Osteoblast (primary cell): Measurements from ENCODE around the gene KIF24. TPM values are rescaled to one million over a fixed set of nuclear protein-coding genes. Genes with fewer than 3 reads are reported as not detected.

ENCODE experiments used
- DNase-seq: peaks from one replicate; pipeline ENCODE4 v3.0.0; 2011; ENCODE audit warnings: low spot score, mixed read lengths; ENCODE audit not compliant: insufficient read length; ENCODE audit errors: missing footprints
- H2AFZ ChIP-seq: 2 replicates; pipeline ENCODE4 v1.6.0; 2011; ENCODE audit warnings: mild to moderate bottlenecking, low read length
- H3K27ac ChIP-seq: 2 replicates; pipeline ENCODE4 v1.5.1; 2011; ENCODE audit warnings: mild to moderate bottlenecking, low read depth, low read length, moderate library complexity
- H3K27me3 ChIP-seq: 2 replicates; pipeline ENCODE4 v1.6.0; 2012; ENCODE audit warnings: mild to moderate bottlenecking, control low read depth, inconsistent platforms, low read length, moderate library complexity; ENCODE audit not compliant: insufficient read depth
- H3K36me3 ChIP-seq: 2 replicates; pipeline ENCODE4 v1.5.1; 2011; ENCODE audit warnings: mild to moderate bottlenecking, low read length, control low read depth, moderate library complexity; ENCODE audit not compliant: insufficient read depth
- H3K4me1 ChIP-seq: 2 replicates; pipeline ENCODE4 v1.5.1; 2011; ENCODE audit warnings: mild to moderate bottlenecking, low read length, control low read depth, moderate library complexity; ENCODE audit not compliant: insufficient read depth
- H3K4me2 ChIP-seq: 2 replicates; pipeline ENCODE4 v1.6.0; 2011; ENCODE audit warnings: mild to moderate bottlenecking, low read length; ENCODE audit not compliant: insufficient read depth
- H3K4me3 ChIP-seq: fragments of 200-600 bp; sonication (generic); 3 replicates; pipeline ENCODE4 v1.5.1; 2012; ENCODE audit warnings: mild to moderate bottlenecking, low read length, inconsistent platforms; ENCODE audit not compliant: insufficient read depth
- H3K79me2 ChIP-seq: 2 replicates; pipeline ENCODE4 v1.6.0; 2012; ENCODE audit warnings: mild to moderate bottlenecking, low read length, control low read depth, inconsistent platforms; ENCODE audit not compliant: insufficient read depth
- H3K9me3 ChIP-seq: 2 replicates; pipeline ENCODE4 v1.5.1; 2011; ENCODE audit warnings: low read depth, low read length, control low read depth
- H4K20me1 ChIP-seq: 2 replicates; pipeline ENCODE4 v1.6.0; 2012; ENCODE audit warnings: mild to moderate bottlenecking, low read length, control low read depth; ENCODE audit not compliant: insufficient read depth
- total RNA-seq: library from RNA; depleted of rRNA; stranded (reverse); fragments of >200 nt; gene quantifications from 2 replicates; pipeline ENCODE4 v1.2.3, GENCODE V29; 2012
- TF ChIP-seq, protein P1 (sequence below): IDR thresholded peaks from 2 replicates; pipeline ENCODE4 v1.5.1; 2011; ENCODE audit warnings: mild to moderate bottlenecking, low read depth, low read length, moderate library complexity; ENCODE audit errors: extremely low read depth

KIF24 gene
- total RNA-seq, 1 donor, result 1.8 TPM

DNA sequence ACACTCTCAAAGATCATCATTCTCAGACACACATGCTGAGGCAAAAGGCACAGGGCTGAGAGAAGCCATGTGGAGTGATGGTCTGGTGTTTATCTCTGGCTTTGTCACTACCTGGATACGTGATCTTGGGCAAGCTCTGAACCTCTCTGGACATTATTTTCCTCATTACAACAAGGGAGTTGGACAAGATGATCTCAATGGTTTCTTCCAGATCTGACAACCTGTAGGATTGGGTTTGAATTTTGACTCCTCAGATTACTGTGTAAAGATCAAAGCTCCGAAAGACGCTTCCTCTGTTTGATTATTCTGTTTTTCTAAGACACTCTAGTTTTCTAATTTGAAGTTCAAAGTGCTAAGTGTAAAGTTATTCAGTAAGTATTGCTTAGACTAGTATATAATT lies 20.3 kb upstream of the KIF24 start:
- TF ChIP-seq, protein P1, sequence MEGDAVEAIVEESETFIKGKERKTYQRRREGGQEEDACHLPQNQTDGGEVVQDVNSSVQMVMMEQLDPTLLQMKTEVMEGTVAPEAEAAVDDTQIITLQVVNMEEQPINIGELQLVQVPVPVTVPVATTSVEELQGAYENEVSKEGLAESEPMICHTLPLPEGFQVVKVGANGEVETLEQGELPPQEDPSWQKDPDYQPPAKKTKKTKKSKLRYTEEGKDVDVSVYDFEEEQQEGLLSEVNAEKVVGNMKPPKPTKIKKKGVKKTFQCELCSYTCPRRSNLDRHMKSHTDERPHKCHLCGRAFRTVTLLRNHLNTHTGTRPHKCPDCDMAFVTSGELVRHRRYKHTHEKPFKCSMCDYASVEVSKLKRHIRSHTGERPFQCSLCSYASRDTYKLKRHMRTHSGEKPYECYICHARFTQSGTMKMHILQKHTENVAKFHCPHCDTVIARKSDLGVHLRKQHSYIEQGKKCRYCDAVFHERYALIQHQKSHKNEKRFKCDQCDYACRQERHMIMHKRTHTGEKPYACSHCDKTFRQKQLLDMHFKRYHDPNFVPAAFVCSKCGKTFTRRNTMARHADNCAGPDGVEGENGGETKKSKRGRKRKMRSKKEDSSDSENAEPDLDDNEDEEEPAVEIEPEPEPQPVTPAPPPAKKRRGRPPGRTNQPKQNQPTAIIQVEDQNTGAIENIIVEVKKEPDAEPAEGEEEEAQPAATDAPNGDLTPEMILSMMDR, result no peak
- DNase-seq, result no peak
- Histone ChIP-seq H3K4me1 (no peaks in the 10 kb centered on the region), H2AFZ (no peak overlapping the region), H4K20me1 (peaks cover 3% of the 10 kb centered on the region), H3K27ac (no peak overlapping the region), H3K9me3 (no peaks in the 10 kb centered on the region), H3K4me2 (no peak overlapping the region), H3K27me3 (no peaks in the 10 kb centered on the region), H3K79me2 (no peaks in the 10 kb centered on the region), H3K36me3 (no peaks in the 10 kb centered on the region), H3K4me3 (no peak overlapping the region)

GRCh38 chr9:34347800-34348158 lies 18.7 kb upstream of the KIF24 start:
- no peaks in the 10 kb centered on the region for H3K27me3 ChIP-seq
- no peaks in the 10 kb centered on the region for H3K9me3 ChIP-seq
- no peaks in the 10 kb centered on the region for H3K4me1 ChIP-seq
- no peak overlapping the region for H3K4me2 ChIP-seq
- H4K20me1 ChIP-seq, result peaks cover 3% of the 10 kb centered on the region
- H2AFZ ChIP-seq, result no peak overlapping the region
- H3K36me3 ChIP-seq, result peaks cover 8% of the 10 kb centered on the region
- no peaks in the 10 kb centered on the region for H3K79me2 ChIP-seq
- no peak overlapping the region for H3K4me3 ChIP-seq
- H3K27ac ChIP-seq, result no peak overlapping the region
- no peak for DNase-seq
- TF ChIP-seq, protein P1, result no peak

DNA sequence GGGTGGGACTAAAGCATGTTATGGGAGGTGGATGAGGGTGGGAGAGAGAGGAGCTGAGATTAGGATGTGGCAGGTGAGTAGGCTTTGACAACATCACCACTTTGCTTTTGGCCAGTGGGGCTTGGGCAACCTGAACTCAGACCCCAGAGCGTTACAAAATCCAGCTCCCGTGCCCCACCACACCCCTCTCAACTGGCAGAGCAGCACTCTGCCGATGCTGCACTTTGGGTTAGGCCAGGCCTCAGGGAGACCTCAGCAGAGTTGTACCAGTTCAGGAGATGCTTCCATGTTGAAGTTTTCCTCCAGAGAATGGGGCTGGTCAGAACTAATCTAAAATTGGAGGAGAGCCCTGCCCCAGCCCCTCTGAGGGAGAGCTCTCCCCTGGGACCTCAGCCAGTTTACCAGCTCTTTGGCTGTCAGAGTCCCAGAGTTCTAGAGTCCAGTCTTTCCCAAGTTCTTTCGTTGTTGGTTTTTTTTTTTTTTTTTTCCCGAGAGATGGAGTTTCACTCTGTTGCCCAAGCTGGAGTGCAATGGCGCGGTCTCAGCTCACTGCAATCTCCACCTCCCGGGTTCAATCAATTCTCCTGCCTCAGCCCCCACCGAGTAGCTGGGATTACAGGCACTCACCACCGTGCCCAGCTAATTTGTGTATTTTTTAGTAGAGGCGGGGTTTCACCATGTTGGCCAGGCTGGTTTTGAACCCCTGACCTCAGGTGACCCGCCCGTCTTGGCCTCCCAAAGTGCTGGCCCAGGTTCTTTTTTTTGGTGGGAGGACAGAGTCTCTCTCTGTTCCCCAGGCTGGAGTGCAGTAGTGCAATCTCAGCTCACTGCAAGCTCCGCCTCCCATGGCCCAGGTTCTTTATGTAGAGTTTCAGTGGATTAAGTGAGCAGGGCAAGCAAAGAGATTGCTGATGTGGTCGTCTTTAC lies 18.1 kb upstream of the KIF24 start:
- Histone ChIP-seq H3K4me2 (no peak overlapping the region), H2AFZ (no peak overlapping the region), H3K27ac (no peak overlapping the region), H3K9me3 (no peaks in the 10 kb centered on the region), H3K79me2 (no peaks in the 10 kb centered on the region), H3K4me1 (no peaks in the 10 kb centered on the region), H3K27me3 (no peaks in the 10 kb centered on the region), H3K4me3 (no peak overlapping the region), H3K36me3 (peaks cover 13% of the 10 kb centered on the region), H4K20me1 (peaks cover 3% of the 10 kb centered on the region)
- DNase-seq, result no peak
- TF ChIP-seq, protein P1, result no peak

GRCh38 chr9:34343605-34344004 lies 14.5 kb upstream of the KIF24 start:
- Histone ChIP-seq H3K4me2 (no peak overlapping the region), H3K36me3 (peaks cover 37% of the 10 kb centered on the region), H3K27ac (no peak overlapping the region), H2AFZ (no peak overlapping the region), H4K20me1 (peaks cover 3% of the 10 kb centered on the region), H3K4me3 (no peak overlapping the region), H3K27me3 (no peaks in the 10 kb centered on the region), H3K79me2 (peaks cover 3% of the 10 kb centered on the region), H3K9me3 (no peaks in the 10 kb centered on the region), H3K4me1 (no peaks in the 10 kb centered on the region)
- TF ChIP-seq, protein P1, result no peak
- DNase-seq, result no peak
